Activated gamma-delta T cell treated with anti-CD3 and anti-CD28 coated beads, Interleukin-2, amount 50 U/mL, for 16 hours (primary cell): Measurements from ENCODE around the gene MORC1.

Experiments
- DNase-seq: peaks from one replicate; pipeline ENCODE4 v3.0.0-alpha.2; 2020; ENCODE audit warnings: low read depth

MORC1 gene

GRCh38 chr3:108946292-108947285, 171.3 kb downstream of the MORC1 start:
- no peak for DNase-seq

GRCh38 chr3:108940568-108941263, 177.2 kb downstream of the MORC1 start:
- DNase-seq = no peak

- no peak for DNase-seq
Observed at GRCh38 chr3:108940166-108940565, 177.8 kb downstream of the MORC1 start.

- no peak for DNase-seq
Observed at GRCh38 chr3:108936924-108937689, 180.8 kb downstream of the MORC1 start.

DNA sequence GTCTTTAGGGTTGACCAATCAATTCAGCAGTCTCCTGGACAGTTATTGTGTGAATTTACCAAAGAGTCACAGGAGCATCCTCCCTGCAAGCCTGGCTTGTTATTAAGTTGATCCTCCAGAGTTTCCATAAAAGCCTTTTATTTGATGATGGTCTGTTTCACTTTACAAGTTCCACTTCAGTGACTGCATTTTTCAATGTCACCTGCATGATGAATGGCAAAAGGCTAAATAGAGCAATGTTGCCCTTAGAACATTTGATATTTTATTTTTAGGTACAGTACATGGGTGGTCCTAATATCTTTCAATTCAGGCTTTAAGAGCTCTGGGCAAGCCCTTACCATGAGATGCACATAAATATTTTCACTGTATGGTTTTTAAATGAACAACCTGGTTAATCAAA, 186.9 kb downstream of the MORC1 start:
- DNase-seq = no peak

DNA sequence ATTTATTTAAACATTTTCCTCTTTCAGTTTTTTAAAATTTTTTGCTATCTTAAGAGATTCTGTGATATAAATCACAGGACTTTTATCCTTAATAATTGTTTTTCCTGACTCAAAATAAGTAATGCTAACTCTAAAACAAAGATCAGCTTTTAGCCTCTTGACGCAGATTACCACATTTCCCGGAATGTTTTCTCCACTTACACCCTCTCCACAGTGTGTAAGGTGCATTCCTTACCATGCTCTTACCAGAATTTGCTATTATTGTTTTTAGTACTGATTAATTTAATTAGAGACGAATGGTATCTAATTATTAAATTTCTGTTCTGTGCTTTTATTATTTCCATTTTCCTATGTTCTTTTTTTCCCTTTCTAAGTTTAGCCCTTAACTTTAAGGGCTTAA, 199.1 kb downstream of the MORC1 start:
- no peak for DNase-seq

DNA sequence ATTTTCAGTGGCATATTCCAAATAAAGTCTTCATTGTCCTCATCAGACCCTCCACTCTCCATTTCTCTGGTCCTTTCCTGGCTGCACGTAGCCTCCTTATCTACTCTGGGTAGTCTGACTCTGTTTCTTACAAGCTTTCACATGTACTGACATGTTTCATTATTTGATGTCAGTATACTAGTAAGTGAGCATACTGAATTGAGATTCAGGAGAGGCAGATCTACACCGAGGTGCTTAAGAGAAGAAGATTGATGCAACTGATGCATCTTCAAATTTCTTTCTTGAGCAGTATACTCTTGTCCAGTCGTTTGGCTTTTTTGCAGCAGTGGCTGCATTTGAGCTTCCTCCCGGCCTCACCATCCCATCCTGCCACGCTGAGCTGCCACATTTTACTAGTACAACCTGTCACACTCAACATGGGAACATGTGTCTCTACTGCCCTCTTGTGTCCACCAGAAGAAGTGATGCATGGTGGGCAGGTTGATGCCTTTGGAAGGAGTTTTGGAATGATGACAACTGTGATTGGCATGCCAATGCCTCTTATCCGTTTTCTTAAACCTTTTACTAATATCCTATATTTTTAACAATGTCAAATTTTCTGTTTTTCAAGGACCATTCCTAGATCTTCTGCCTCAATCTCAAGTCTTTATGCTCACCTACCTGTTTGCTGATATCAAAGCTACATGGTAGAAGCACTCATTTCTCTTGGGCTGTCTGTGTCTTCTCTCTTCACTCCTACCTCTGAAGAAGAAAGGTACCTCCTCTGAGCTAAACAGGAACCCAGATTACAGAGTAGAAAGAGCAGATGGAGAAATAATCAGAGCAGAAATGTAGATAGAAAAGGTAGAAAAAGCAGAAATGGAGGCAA, 202.9 kb downstream of the MORC1 start:
- DNase-seq = peak; percentile 31

GRCh38 chr3:108909799-108910198, 208.1 kb downstream of the MORC1 start:
- no peak for DNase-seq
